ENCODE measurements around the gene LDB2. TPM values are rescaled to one million over a fixed set of nuclear protein-coding genes. Genes with fewer than 3 reads are reported as not detected.
"Not testable (repeated sequence)": the region's sequence is repeated elsewhere in the genome, so short reads cannot be mapped to it uniquely, and the experiment has no call there.

LDB2 gene
- polyA plus RNA-seq, 2 of the 4 experiments (the other 2 are of a cell fraction) = not detected

DNA sequence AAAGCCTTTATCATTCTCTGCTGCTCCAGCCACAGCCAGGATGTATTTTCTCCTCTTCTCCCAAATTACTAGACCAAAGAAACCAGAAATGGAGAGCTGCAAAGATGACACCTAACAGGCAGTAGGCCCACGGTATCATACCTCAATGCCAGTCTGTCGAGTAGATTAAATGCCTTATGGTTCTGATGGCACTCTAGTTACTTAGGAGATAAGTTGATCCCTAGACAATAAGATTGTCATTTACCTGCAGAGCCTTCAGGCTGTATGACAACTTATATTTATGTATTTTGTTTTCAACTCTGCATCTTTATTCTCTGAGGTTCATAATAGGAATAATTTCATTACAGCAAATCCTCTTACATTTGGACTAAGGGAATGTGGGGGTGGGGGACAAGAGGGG is 262.1 kb downstream of the LDB2 start:
- Histone ChIP-seq H3K4me2 (no peak overlapping the region), H3K27ac (no peak overlapping the region), H3K4me3 (no peak overlapping the region), H3K4me1 (no peaks in the 10 kb centered on the region), H3K9me3 (no peaks in the 10 kb centered on the region)
- FAIRE-seq (no peak), DNase-seq (ENCODE audit: low read depth in 1 of 2, low spot score in 1 of 2) (no peak), ATAC-seq (no peak)
- POLR2A ChIA-PET = no interaction called here
- TF ChIP-seq, protein P1, sequence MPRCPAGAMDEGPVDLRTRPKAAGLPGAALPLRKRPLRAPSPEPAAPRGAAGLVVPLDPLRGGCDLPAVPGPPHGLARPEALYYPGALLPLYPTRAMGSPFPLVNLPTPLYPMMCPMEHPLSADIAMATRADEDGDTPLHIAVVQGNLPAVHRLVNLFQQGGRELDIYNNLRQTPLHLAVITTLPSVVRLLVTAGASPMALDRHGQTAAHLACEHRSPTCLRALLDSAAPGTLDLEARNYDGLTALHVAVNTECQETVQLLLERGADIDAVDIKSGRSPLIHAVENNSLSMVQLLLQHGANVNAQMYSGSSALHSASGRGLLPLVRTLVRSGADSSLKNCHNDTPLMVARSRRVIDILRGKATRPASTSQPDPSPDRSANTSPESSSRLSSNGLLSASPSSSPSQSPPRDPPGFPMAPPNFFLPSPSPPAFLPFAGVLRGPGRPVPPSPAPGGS (IDR thresholded peaks at IDR 0.05) = no peak
- TF ChIP-seq, protein P2, sequence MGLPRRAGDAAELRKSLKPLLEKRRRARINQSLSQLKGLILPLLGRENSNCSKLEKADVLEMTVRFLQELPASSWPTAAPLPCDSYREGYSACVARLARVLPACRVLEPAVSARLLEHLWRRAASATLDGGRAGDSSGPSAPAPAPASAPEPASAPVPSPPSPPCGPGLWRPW (IDR thresholded peaks at IDR 0.05) = no peak
- TF ChIP-seq, protein P3, sequence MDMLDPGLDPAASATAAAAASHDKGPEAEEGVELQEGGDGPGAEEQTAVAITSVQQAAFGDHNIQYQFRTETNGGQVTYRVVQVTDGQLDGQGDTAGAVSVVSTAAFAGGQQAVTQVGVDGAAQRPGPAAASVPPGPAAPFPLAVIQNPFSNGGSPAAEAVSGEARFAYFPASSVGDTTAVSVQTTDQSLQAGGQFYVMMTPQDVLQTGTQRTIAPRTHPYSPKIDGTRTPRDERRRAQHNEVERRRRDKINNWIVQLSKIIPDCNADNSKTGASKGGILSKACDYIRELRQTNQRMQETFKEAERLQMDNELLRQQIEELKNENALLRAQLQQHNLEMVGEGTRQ (IDR thresholded peaks at IDR 0.05) = no peak
- TF ChIP-seq HDAC2 (IDR thresholded peaks at IDR 0.05) (no peak), ESRRA (IDR thresholded peaks at IDR 0.05; ENCODE audit: borderline replicate concordance, low read length) (no peak), RNF2 (IDR thresholded peaks at IDR 0.05; ENCODE audit: borderline replicate concordance, low read depth) (no peak), MAFK (IDR thresholded peaks at IDR 0.05; ENCODE audit: partially characterized antibody) (no peak), EHF (CRISPR knock-in tag; IDR thresholded peaks at IDR 0.05) (no peak), TP53 (CRISPR knock-in tag; IDR thresholded peaks at IDR 0.05) (no peak), JUN (IDR thresholded peaks at IDR 0.05) (no peak), SMC3 (IDR thresholded peaks at IDR 0.05) (no peak), NFE2L2 (conservative IDR thresholded peaks at IDR 0.05; ENCODE audit: low read length) (no peak), RARB (CRISPR knock-in tag; IDR thresholded peaks at IDR 0.05) (no peak)
- TF ChIP-seq, protein P4, sequence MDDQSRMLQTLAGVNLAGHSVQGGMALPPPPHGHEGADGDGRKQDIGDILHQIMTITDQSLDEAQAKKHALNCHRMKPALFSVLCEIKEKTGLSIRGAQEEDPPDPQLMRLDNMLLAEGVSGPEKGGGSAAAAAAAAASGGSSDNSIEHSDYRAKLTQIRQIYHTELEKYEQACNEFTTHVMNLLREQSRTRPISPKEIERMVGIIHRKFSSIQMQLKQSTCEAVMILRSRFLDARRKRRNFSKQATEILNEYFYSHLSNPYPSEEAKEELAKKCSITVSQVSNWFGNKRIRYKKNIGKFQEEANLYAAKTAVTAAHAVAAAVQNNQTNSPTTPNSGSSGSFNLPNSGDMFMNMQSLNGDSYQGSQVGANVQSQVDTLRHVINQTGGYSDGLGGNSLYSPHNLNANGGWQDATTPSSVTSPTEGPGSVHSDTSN (IDR thresholded peaks at IDR 0.05) = no peak
- TF ChIP-seq, protein P5, sequence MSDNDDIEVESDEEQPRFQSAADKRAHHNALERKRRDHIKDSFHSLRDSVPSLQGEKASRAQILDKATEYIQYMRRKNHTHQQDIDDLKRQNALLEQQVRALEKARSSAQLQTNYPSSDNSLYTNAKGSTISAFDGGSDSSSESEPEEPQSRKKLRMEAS (IDR thresholded peaks at IDR 0.05) = no peak
- TF ChIP-seq, protein P6, sequence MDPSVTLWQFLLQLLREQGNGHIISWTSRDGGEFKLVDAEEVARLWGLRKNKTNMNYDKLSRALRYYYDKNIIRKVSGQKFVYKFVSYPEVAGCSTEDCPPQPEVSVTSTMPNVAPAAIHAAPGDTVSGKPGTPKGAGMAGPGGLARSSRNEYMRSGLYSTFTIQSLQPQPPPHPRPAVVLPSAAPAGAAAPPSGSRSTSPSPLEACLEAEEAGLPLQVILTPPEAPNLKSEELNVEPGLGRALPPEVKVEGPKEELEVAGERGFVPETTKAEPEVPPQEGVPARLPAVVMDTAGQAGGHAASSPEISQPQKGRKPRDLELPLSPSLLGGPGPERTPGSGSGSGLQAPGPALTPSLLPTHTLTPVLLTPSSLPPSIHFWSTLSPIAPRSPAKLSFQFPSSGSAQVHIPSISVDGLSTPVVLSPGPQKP (IDR thresholded peaks at IDR 0.05; ENCODE audit: low read depth, low read length) = no peak
- WGBS (ENCODE audit: missing lambda C conversion rate) = 0% methylated on average over 2 of the region's 2 CpGs
- CTCF ChIA-PET = no interaction called here

DNA sequence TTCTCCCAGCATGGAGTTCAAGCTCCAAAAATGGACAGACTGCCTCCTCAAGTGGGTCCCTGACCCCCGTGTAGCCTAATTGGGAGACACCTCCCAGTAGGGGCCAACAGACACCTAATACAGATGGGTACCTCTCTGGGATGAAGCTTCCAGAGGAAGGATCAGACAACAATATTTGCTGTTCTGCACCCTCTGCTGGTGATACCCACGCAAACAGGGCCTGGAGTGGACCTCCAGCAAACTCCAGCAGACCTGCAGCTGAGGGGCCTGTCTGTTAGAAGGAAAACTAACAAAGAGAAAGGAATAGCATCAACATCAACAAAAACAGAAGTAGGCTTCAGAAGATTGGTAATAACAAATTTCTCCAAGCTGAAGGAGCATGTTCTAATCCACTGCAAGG is 269.2 kb downstream of the LDB2 start:
- CTCF ChIA-PET; H3K4me3 ChIP-seq; H3K4me2 ChIP-seq; H3K4me1 ChIP-seq; DNase-seq (ENCODE audit: low read depth in 1 of 2, low spot score in 1 of 2); H3K9me3 ChIP-seq; H3K27ac ChIP-seq; ATAC-seq; POLR2A ChIA-PET; FAIRE-seq: not testable (repeated sequence)
- WGBS (ENCODE audit: missing lambda C conversion rate) = 20% methylated on average over 1 of the region's 2 CpGs

DNA sequence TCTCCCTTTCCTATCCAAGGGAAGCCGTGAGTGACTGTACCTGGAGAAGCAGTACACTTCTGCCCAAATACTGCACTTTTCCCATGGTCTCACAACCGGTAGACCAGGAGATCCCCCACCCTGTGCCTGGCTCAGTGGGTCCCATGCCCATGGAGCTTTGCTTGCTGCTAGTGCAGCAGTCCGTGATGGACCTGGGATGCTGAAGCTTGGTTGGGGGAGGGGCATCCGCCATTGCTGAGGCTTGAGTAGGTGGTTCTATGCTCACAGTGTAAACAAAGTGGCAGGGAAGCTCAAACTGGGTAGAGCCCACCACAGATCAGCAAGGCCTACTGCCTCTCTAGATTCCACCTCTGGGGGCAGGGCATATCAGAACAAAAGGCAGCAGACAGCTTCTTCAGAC is 269.6 kb downstream of the LDB2 start:
- H3K27ac ChIP-seq; DNase-seq (ENCODE audit: low read depth in 1 of 2, low spot score in 1 of 2); FAIRE-seq; H3K4me1 ChIP-seq; H3K9me3 ChIP-seq; CTCF ChIA-PET; POLR2A ChIA-PET; H3K4me2 ChIP-seq; ATAC-seq; H3K4me3 ChIP-seq: not testable (repeated sequence)
- no CpG with 5 or more reads among the region's 4 CpGs for whole genome bisulfite sequencing (ENCODE audit: missing lambda C conversion rate)

DNA sequence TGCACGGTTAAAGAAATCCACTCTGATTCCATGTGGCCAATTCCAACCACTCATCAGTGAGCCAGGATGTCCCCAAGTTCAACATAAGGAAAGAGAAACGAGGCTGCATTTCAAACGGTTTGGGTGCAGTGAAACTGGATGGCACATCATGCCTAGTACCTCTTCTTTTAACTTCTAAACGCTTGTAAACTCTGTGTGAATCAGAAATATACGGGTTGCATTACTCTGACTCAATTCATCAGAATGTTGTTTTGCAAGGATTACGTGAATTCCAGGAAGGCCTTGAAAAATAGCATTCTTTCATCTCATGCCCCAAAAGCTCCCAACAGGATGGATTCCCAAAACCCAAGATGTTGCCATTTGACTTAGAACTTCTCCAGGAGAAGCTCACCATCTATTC is 270.4 kb downstream of the LDB2 start:
- ATAC-seq (no peak), FAIRE-seq (no peak), DNase-seq (ENCODE audit: low read depth in 1 of 2, low spot score in 1 of 2) (no peak)
- no peak overlapping the region for H3K27ac ChIP-seq
- no peak for TF ChIP-seq HOXB5 (CRISPR knock-in tag; IDR thresholded peaks at IDR 0.05)
- TF ChIP-seq ZFP36 (IDR thresholded peaks at IDR 0.05; ENCODE audit: borderline replicate concordance, partially characterized antibody) = no peak
- TF ChIP-seq FOSB (CRISPR knock-in tag; IDR thresholded peaks at IDR 0.05) = no peak
- no peak for TF ChIP-seq HEYL (CRISPR knock-in tag; IDR thresholded peaks at IDR 0.05)
- no peak for TF ChIP-seq TP53 (CRISPR knock-in tag; IDR thresholded peaks at IDR 0.05)
- no peak for TF ChIP-seq HOXA7 (CRISPR knock-in tag; IDR thresholded peaks at IDR 0.05)
- no peak for TF ChIP-seq ZC3H11A (IDR thresholded peaks at IDR 0.05)
- no peak for TF ChIP-seq EHMT2 (IDR thresholded peaks at IDR 0.05; ENCODE audit: low read depth)
- no peak overlapping the region for H3K4me3 ChIP-seq
- no peaks in the 10 kb centered on the region for H3K4me1 ChIP-seq
- ChIA-PET CTCF (no interaction called here), POLR2A (no interaction called here)
- H3K9me3 ChIP-seq = no peaks in the 10 kb centered on the region
- H3K4me2 ChIP-seq = no peak overlapping the region
- WGBS (ENCODE audit: missing lambda C conversion rate) = 2% methylated on average over 6 of the region's 6 CpGs

All from A549 (cell line).